Mucosa of descending colon (tissue), 3 donors: ENCODE results near the gene ABCA9. TPM values are rescaled to one million over a fixed set of nuclear protein-coding genes. Genes with fewer than 3 reads are reported as not detected.

Source experiments
- ATAC-seq: fragments of 200-7000 bp; cut with Tn5 transposase; one replicate; pipeline ENCODE4 v1.9.1; 2020; ENCODE audit warnings: mild to moderate bottlenecking, moderate library complexity
- DNase-seq, 3 donors: peaks; one replicate each; pipeline ENCODE4 v3.0.0-alpha.2; 2020
- H3K36me3 ChIP-seq: fragments of 200-600 bp; one replicate; pipeline ENCODE4 v1.8.0; 2021; ENCODE audit warnings: low read depth, mild to moderate bottlenecking
- H3K4me1 ChIP-seq: fragments of 200-600 bp; one replicate; pipeline ENCODE4 v1.8.0; 2021; ENCODE audit warnings: low read depth, mild to moderate bottlenecking
- H3K4me3 ChIP-seq: fragments of 200-600 bp; one replicate; pipeline ENCODE4 v1.8.0; 2021; ENCODE audit warnings: mild to moderate bottlenecking
- H3K9me3 ChIP-seq: fragments of 200-600 bp; one replicate; pipeline ENCODE4 v1.8.0; 2021; ENCODE audit warnings: mild to moderate bottlenecking
- intact Hi-C, 2 donors: fragments of 100-400 bp; cut with DNase I in 1 of 2; cut with micrococcal nuclease in 1 of 2; formaldehyde crosslinking; loops; one replicate each; pipeline versions ENCODE4 v1.11.0 to v1.11.1; 2022; cut with DNase I, micrococcal nuclease
- total RNA-seq, 3 donors: library from RNA; stranded (reverse); fragmentation: NEBNext Ultra II Directional in 2 of 3; extraction: Animal tissue kit (Norgen Biotek cat#: 25700) in 2 of 3; gene quantifications; one replicate each; pipeline versions ENCODE4 v1.2.1 to v1.2.4, GENCODE V29; 2021 to 2023
- TF ChIP-seq, protein P1 (sequence below): fragments of 200-600 bp; IDR thresholded peaks from one replicate; pipeline ENCODE4 v1.8.0; 2022; ENCODE audit warnings: antibody characterized with exemption, mild to moderate bottlenecking
- donor health status: DM: no; HTN: no; CAD: no; lungs with moderate emphysema.
- donor health status: DM: no; HTN: no; CAD: no.
- donor health status: DM: no; HTN: yes; CAD: no.

The ABCA9 gene
- total RNA-seq, 3 donors from 2014 or later: 2.0 to 20.0 (median 3.6) TPM

DNA sequence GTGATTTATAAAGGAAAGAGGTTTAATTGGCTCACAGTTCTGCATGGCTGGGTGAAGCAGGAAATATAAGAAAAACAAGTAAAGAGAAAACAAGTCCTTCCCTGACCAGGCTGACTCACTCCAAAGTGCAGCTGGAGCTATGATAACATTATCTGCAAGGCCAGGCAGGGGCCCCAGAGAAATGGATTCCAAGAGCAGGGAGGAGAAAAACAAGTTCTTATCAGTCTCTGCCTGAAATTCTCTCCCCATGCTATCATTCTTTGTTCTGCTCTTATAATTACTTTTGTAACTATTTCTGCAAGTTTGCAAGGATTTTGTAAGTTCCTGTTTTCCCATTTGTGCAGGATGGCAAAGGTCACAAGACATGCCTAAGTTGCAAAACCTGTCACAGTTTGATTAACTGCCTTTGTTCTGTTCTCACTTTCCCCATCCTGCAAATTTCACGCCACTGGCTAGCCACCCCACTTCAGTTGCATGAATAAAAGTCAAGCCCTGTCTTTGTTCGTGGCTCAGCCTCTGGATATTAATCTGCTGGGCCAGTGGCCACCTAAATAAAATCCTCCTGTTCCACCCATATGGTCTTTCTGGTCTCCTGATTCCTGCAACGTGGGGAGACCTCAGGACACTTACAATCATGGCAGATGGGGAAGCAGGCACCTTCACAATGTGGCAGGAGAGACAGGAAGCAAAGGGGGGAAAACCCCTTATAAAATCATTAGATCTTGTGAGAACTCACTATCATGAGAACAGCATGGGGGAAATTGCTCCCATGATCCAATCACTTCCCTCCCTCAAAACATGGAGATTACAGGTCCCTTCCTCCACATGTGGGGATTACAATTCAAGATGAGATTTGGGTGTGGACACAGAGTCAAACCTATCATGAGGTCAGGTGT lies 13.1 kb downstream of the ABCA9 start:
- H3K4me1 ChIP-seq: peaks cover 8% of the 10 kb centered on the region
- H3K9me3 ChIP-seq: peaks cover 3% of the 10 kb centered on the region
- peak; percentile 52 to 69 (median 65) for DNase-seq
- no peaks in the 10 kb centered on the region for H3K36me3 ChIP-seq
- peak; percentile 98 for ATAC-seq
- TF ChIP-seq, protein P1, sequence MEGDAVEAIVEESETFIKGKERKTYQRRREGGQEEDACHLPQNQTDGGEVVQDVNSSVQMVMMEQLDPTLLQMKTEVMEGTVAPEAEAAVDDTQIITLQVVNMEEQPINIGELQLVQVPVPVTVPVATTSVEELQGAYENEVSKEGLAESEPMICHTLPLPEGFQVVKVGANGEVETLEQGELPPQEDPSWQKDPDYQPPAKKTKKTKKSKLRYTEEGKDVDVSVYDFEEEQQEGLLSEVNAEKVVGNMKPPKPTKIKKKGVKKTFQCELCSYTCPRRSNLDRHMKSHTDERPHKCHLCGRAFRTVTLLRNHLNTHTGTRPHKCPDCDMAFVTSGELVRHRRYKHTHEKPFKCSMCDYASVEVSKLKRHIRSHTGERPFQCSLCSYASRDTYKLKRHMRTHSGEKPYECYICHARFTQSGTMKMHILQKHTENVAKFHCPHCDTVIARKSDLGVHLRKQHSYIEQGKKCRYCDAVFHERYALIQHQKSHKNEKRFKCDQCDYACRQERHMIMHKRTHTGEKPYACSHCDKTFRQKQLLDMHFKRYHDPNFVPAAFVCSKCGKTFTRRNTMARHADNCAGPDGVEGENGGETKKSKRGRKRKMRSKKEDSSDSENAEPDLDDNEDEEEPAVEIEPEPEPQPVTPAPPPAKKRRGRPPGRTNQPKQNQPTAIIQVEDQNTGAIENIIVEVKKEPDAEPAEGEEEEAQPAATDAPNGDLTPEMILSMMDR: no peak
- intact Hi-C loops: no loop called here
- H3K4me3 ChIP-seq: no peak overlapping the region

DNA sequence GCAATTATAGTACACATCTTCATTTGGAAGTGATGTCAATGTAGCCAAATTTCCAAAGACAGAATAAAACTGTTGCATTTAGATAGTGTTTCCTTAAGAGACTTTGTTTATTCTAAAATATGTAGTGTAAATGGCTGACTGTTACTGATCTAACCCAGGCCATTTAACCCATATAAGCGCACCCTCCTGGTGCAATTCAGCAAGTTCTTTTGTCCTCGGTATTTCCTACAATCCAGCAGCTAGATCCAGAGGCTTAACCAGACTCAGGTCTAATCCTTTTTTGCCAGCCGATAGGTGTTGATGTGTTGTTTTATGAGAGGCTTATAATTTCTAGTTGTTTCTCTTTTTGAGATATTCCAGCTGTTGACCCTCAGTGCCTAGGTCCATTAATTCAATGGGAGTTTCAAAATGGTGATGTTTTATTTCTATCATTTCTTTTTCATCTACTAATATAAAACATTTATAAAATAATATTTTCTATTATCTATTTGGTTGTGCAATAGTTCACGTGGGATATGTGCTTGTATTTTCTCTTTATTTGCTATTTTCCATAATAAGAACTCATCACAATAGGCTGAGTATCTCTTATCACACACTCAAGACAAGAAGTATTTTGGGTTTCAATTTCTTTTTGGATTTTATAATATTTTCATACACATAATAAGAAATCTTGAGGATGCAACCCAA lies 14.5 kb downstream of the ABCA9 start:
- no peak for ATAC-seq
- intact Hi-C loops: no loop called here
- Histone ChIP-seq H3K36me3 (no peaks in the 10 kb centered on the region), H3K9me3 (peaks cover 3% of the 10 kb centered on the region), H3K4me1 (peaks cover 8% of the 10 kb centered on the region), H3K4me3 (no peak overlapping the region)
- TF ChIP-seq, protein P1: no peak
- no peak for DNase-seq

DNA sequence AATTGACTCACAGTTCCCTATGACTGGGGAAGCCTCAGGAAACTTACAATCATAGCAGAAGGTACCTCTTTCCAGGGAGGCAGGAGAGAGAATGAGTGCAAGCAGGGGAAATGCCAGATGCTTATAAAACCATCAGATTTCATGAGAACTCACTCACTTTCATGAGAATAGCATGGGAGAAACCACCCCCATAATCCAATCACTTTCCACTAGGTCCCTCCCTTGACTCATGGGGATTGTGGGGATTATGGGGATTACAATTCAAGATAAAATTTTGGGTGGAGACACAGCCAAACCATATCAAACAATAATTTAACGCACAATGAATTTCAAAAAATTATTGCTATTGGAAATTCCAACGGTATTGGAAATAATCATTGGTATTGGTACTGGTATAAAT lies 15.1 kb downstream of the ABCA9 start:
- no peak for ATAC-seq
- DNase-seq: no peak
- H3K4me1 ChIP-seq: peaks cover 8% of the 10 kb centered on the region
- TF ChIP-seq, protein P1: no peak
- peaks cover 3% of the 10 kb centered on the region for H3K9me3 ChIP-seq
- no peak overlapping the region for H3K4me3 ChIP-seq
- intact Hi-C loops: no loop called here
- H3K36me3 ChIP-seq: no peaks in the 10 kb centered on the region

DNA sequence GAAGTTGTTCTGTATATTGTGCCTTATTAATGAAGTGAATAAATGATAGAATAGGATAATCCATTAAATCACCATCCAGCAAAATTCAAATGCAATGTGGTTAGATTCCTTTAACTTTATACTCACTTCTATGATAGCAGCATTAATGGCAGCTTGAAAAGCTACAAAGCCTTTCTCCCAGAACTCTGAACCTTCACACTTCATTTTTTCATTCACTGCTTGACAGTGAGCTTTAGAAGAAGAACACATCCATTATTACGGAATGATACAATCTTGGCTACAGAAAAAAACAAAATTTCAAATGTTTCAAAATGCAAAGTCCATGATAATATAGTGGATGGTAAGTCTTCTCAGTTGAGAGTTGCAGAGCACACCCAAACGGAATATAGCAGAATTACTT lies 16.4 kb downstream of the ABCA9 start:
- TF ChIP-seq, protein P1: no peak
- no peak overlapping the region for H3K4me3 ChIP-seq
- peaks cover 3% of the 10 kb centered on the region for H3K9me3 ChIP-seq
- peaks cover 8% of the 10 kb centered on the region for H3K4me1 ChIP-seq
- intact Hi-C loops: no loop called here
- H3K36me3 ChIP-seq: no peaks in the 10 kb centered on the region
- DNase-seq (no peak), ATAC-seq (no peak)

DNA sequence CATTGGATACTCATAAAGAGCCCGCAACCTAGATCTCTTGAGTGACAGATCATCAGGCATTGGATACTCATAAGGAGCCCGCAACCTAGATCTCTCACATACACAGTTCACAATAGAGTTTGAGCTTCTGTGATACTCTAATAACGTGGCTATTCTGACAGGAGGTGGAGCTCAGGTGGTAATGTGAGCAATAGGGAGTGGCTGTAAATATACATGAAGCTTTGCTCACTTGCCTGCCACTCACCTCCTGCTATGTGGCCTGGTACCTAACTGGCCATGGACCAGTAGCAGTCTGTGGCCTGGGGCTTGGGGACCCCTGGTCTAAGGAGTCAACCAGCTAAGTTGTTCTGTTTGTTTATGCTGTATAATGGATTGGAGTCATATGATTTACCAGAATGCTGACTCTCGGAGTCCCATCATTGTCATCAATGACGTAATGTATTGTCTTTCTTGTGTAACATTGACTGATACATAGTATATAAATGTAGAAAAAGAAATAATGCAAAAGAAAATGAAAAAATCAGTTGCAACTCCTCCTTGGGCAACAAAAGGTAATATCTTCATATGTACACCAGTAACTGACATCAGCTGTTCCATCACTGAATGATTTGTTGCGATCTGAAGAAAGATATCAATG lies 17.5 kb downstream of the ABCA9 start:
- intact Hi-C loops: no loop called here
- peaks cover 7% of the 10 kb centered on the region for H3K4me1 ChIP-seq

More for the DNA sequence above, 17.5 kb downstream of the ABCA9 start:
- ATAC-seq (no peak), DNase-seq (no peak)
- TF ChIP-seq, protein P1: no peak
- H3K9me3 ChIP-seq: peaks cover 1% of the 10 kb centered on the region
- no peaks in the 10 kb centered on the region for H3K36me3 ChIP-seq
- H3K4me3 ChIP-seq: no peak overlapping the region
